Smooth muscle cell (in vitro differentiated cells): ENCODE measurements around the gene SPRED3. TPM values are rescaled to one million over a fixed set of nuclear protein-coding genes. Genes with fewer than 3 reads are reported as not detected.

Source experiments
- DNase-seq: peaks from one replicate; lab custom pipeline; 2025; ENCODE audit not compliant: unreplicated experiment; lab: John Stamatoyannopoulos, UW
- H2AFZ ChIP-seq: fragments of 200-600 bp; sonication (generic); 2 replicates; pipeline ENCODE4 v1.6.0; 2016; ENCODE audit warnings: antibody characterized with exemption, low read depth, mild to moderate bottlenecking
- H3F3A ChIP-seq: fragments of 200-600 bp; sonication (generic); 2 replicates; pipeline ENCODE4 v1.6.0; 2017; ENCODE audit warnings: antibody characterized with exemption, low read depth
- H3K27ac ChIP-seq: fragments of 200-600 bp; sonication (generic); 2 replicates; pipeline ENCODE4 v1.5.1; 2016; ENCODE audit warnings: low read depth, mild to moderate bottlenecking
- H3K27me3 ChIP-seq: fragments of 200-600 bp; sonication (generic); 2 replicates; pipeline ENCODE4 v1.6.1; 2016; ENCODE audit warnings: low read depth, mild to moderate bottlenecking
- H3K36me3 ChIP-seq: fragments of 200-600 bp; sonication (generic); 2 replicates; pipeline ENCODE4 v1.5.1; 2016; ENCODE audit warnings: low read depth
- H3K4me1 ChIP-seq: fragments of 200-600 bp; sonication (generic); 2 replicates; pipeline ENCODE4 v1.5.1; 2016; ENCODE audit warnings: low read depth
- H3K4me2 ChIP-seq: fragments of 200-600 bp; sonication (generic); 2 replicates; pipeline ENCODE4 v1.6.0; 2016; ENCODE audit warnings: mild to moderate bottlenecking
- H3K4me3 ChIP-seq: fragments of 200-600 bp; sonication (generic); 2 replicates; pipeline ENCODE4 v1.5.1; 2016; ENCODE audit warnings: mild to moderate bottlenecking
- H3K79me2 ChIP-seq: fragments of 200-600 bp; sonication (generic); 2 replicates; pipeline ENCODE4 v1.6.0; 2016; ENCODE audit warnings: low read depth, mild to moderate bottlenecking
- H3K9ac ChIP-seq: fragments of 200-600 bp; sonication (generic); 2 replicates; pipeline ENCODE4 v1.6.0; 2016; ENCODE audit warnings: low read depth
- H3K9me3 ChIP-seq: fragments of 200-600 bp; sonication (generic); replicated peaks from 2 replicates; pipeline ENCODE4 v1.5.1; 2016; ENCODE audit warnings: low read depth
- H4K20me1 ChIP-seq: fragments of 200-600 bp; sonication (generic); 2 replicates; pipeline ENCODE4 v1.6.0; 2016; ENCODE audit warnings: low read depth
- WGBS: methylation state at CpG from one replicate; pipeline ENCODE4 v1.1.7; 2016; ENCODE audit warnings: low lambda C conversion rate; 5-methylcytosine and 5-hydroxymethylcytosine counted together
- polyA plus RNA-seq: library from polyadenylated mRNA; unstranded; fragments of >200 nt; fragmentation: Nextera tagmentation; extraction: Ambion mirVana; gene quantifications from 2 replicates; pipeline ENCODE4 v1.2.1, GENCODE V29; 2016
- total RNA-seq: library from RNA; depleted of rRNA; stranded (reverse); fragments of >200 nt; gene quantifications from 2 replicates; pipeline ENCODE4 v1.2.3, GENCODE V29; 2014
- TF ChIP-seq, protein P1 (sequence below): fragments of 200-600 bp; sonication (generic); IDR thresholded peaks from 2 replicates; pipeline ENCODE4 v1.5.1; 2017; ENCODE audit warnings: borderline replicate concordance, mild to moderate bottlenecking, antibody characterized with exemption; ENCODE audit not compliant: insufficient read depth, poor library complexity, severe bottlenecking

The SPRED3 gene
- total and polyA plus RNA-seq, 2 experiments from 2014 or later = 1.8 to 3.0 TPM

GRCh38 chr19:38350883-38351282, 37.6 kb upstream of the SPRED3 start:
- no peaks in the 10 kb centered on the region for H3K36me3 ChIP-seq
- no peak overlapping the region for H2AFZ ChIP-seq
- H3K9me3 ChIP-seq = no peaks in the 10 kb centered on the region
- no peak overlapping the region for H3K4me3 ChIP-seq
- WGBS = 89% methylated on average over 3 of the region's 3 CpGs
- no peaks in the 10 kb centered on the region for H3K27me3 ChIP-seq
- no peaks in the 10 kb centered on the region for H3K4me1 ChIP-seq
- H3K79me2 ChIP-seq = no peaks in the 10 kb centered on the region
- TF ChIP-seq, protein P1, sequence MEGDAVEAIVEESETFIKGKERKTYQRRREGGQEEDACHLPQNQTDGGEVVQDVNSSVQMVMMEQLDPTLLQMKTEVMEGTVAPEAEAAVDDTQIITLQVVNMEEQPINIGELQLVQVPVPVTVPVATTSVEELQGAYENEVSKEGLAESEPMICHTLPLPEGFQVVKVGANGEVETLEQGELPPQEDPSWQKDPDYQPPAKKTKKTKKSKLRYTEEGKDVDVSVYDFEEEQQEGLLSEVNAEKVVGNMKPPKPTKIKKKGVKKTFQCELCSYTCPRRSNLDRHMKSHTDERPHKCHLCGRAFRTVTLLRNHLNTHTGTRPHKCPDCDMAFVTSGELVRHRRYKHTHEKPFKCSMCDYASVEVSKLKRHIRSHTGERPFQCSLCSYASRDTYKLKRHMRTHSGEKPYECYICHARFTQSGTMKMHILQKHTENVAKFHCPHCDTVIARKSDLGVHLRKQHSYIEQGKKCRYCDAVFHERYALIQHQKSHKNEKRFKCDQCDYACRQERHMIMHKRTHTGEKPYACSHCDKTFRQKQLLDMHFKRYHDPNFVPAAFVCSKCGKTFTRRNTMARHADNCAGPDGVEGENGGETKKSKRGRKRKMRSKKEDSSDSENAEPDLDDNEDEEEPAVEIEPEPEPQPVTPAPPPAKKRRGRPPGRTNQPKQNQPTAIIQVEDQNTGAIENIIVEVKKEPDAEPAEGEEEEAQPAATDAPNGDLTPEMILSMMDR = no peak
- H3K9ac ChIP-seq = no peak overlapping the region
- no peaks in the 10 kb centered on the region for H3F3A ChIP-seq
- no peak overlapping the region for H3K27ac ChIP-seq
- H4K20me1 ChIP-seq = no peaks in the 10 kb centered on the region
- no peak for DNase-seq
- no peak overlapping the region for H3K4me2 ChIP-seq

DNA sequence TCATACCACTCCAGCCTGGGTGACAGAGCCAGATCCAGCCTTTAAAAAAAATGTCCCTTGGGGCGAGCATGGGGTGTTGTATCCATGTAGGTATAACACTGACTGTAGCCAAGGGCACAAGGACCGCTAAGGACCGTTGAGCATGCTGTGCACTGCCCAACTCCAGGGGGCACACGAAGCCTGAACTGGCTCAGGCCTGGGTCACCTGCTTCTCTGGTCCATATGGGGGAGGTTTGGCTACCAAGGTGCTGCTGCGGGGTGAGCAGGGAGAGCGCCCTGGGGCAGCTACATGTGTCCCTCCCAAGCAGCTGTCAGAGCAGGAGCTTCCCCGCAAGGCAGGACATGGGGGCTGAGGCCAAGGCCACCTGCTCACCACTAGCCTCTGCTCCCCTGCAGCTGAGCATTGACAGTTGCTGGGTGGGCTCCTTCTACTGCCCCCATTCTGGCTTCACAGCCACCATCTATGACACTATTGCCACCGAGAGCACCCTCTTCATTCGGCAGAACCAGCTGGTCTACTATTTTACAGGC, 36.6 kb upstream of the SPRED3 start:
- TF ChIP-seq, protein P1 = no peak

GRCh38 chr19:38352611-38353010, 35.9 kb upstream of the SPRED3 start:
- Histone ChIP-seq H3K9me3 (no peaks in the 10 kb centered on the region), H3K4me3 (no peak overlapping the region), H4K20me1 (no peaks in the 10 kb centered on the region), H2AFZ (no peak overlapping the region), H3K4me2 (no peak overlapping the region), H3K9ac (no peak overlapping the region), H3F3A (no peaks in the 10 kb centered on the region), H3K27ac (no peak overlapping the region), H3K27me3 (peaks cover 7% of the 10 kb centered on the region), H3K79me2 (no peaks in the 10 kb centered on the region), H3K36me3 (no peaks in the 10 kb centered on the region), H3K4me1 (no peaks in the 10 kb centered on the region)
- 92% methylated on average over 6 of the region's 8 CpGs for WGBS
- TF ChIP-seq, protein P1 = no peak
- DNase-seq = no peak

More for the DNA sequence above, 36.6 kb upstream of the SPRED3 start:
- Histone ChIP-seq H2AFZ (no peak overlapping the region), H3K4me3 (no peak overlapping the region), H3K36me3 (no peaks in the 10 kb centered on the region), H3K4me2 (no peak overlapping the region), H3K9me3 (no peaks in the 10 kb centered on the region), H3K27me3 (peaks cover 3% of the 10 kb centered on the region), H3K79me2 (no peaks in the 10 kb centered on the region), H3K9ac (no peak overlapping the region), H4K20me1 (no peaks in the 10 kb centered on the region), H3K27ac (no peak overlapping the region), H3K4me1 (no peaks in the 10 kb centered on the region), H3F3A (no peaks in the 10 kb centered on the region)
- DNase-seq = no peak
- 84% methylated on average over 9 of the region's 9 CpGs for WGBS
